ENCODE measurements around the gene DCD. TPM values are rescaled to one million over a fixed set of nuclear protein-coding genes. Genes with fewer than 3 reads are reported as not detected.

Gene DCD
- polyA plus RNA-seq, 1 donor (not counting 4 experiments of a cell fraction or from before 2014, with no cell fraction given), result not detected

- H3K9me1 ChIP-seq (ENCODE audit: control insufficient read depth, extremely low read depth, insufficient read depth, low read length), result no peaks in the 10 kb centered on the region
- no peak for TF ChIP-seq EZH2 (IDR thresholded peaks at IDR 0.05; ENCODE audit: low read length)
- no peak for TF ChIP-seq CTCF (optimal IDR thresholded peaks at IDR 0.05 in 1 of 3, IDR thresholded peaks at IDR 0.05 in 1 of 3, conservative IDR thresholded peaks at IDR 0.05 in 1 of 3; ENCODE audit: extremely low read depth in 1 of 3, insufficient read depth in 2 of 3, low read length in 3 of 3)
- H3K4me3 ChIP-seq (ENCODE audit: control insufficient read depth in 2 of 3, extremely low read depth in 1 of 3, insufficient read depth in 2 of 3, low read depth in 1 of 3, low read length in 3 of 3), result no peak overlapping the region
- H3K36me3 ChIP-seq (ENCODE audit: control insufficient read depth in 2 of 2, extremely low read depth in 1 of 2, insufficient read depth in 2 of 2, low read length in 2 of 2), result no peaks in the 10 kb centered on the region
- H3K4me2 ChIP-seq (ENCODE audit: control insufficient read depth, extremely low read depth, insufficient read depth, low read depth, low read length), result no peak overlapping the region
- dilution Hi-C loops (cut with MboI; ENCODE audit: extremely low pct_ligation_motif_present, low sequenced_read_pairs), result no loop called here
- no peaks in the 10 kb centered on the region for H3K79me2 ChIP-seq (ENCODE audit: control insufficient read depth, insufficient read depth, low read length)
- H3K27ac ChIP-seq (ENCODE audit: control insufficient read depth, insufficient read depth, low read length), result no peak overlapping the region
- H3K9ac ChIP-seq (ENCODE audit: control insufficient read depth, extremely low read depth, insufficient read depth, low read length), result no peak overlapping the region
- H3K9me3 ChIP-seq (ENCODE audit: control insufficient read depth, low read depth, low read length), result no peaks in the 10 kb centered on the region
- no peaks in the 10 kb centered on the region for H4K20me1 ChIP-seq (ENCODE audit: control insufficient read depth, extremely low read depth, insufficient read depth, low read length)
- no peak for DNase-seq (ENCODE audit: low read depth, low spot score)
- no peaks in the 10 kb centered on the region for H3K27me3 ChIP-seq (ENCODE audit: control insufficient read depth, extremely low read depth, insufficient read depth, low read length)
- no peaks in the 10 kb centered on the region for H3K4me1 ChIP-seq (ENCODE audit: control insufficient read depth, extremely low read depth, insufficient read depth, low read length)
- H2AFZ ChIP-seq (ENCODE audit: control insufficient read depth, low read length), result no peak overlapping the region
- FAIRE-seq, result no peak
Observed at GRCh38 chr12:54692353-54692752, 44.2 kb upstream of the DCD start.

- no peak for DNase-seq (ENCODE audit: low read depth, low spot score)
- dilution Hi-C loops (cut with MboI; ENCODE audit: extremely low pct_ligation_motif_present, low sequenced_read_pairs), result no loop called here
- H3K27me3 ChIP-seq (ENCODE audit: control insufficient read depth, extremely low read depth, insufficient read depth, low read length), result no peaks in the 10 kb centered on the region
Observed at GRCh38 chr12:54689984-54690383, 41.8 kb upstream of the DCD start.

More at GRCh38 chr12:54689984-54690383, 41.8 kb upstream of the DCD start:
- peak; percentile 20 to 69 (median 22) for TF ChIP-seq CTCF (optimal IDR thresholded peaks at IDR 0.05 in 1 of 3, IDR thresholded peaks at IDR 0.05 in 1 of 3, conservative IDR thresholded peaks at IDR 0.05 in 1 of 3; ENCODE audit: extremely low read depth in 1 of 3, insufficient read depth in 2 of 3, low read length in 3 of 3)
- TF ChIP-seq EZH2 (IDR thresholded peaks at IDR 0.05; ENCODE audit: low read length), result no peak
- Histone ChIP-seq H3K9me1 (ENCODE audit: control insufficient read depth, extremely low read depth, insufficient read depth, low read length) (no peaks in the 10 kb centered on the region), H3K9me3 (ENCODE audit: control insufficient read depth, low read depth, low read length) (no peaks in the 10 kb centered on the region), H3K4me1 (ENCODE audit: control insufficient read depth, extremely low read depth, insufficient read depth, low read length) (no peaks in the 10 kb centered on the region), H3K79me2 (ENCODE audit: control insufficient read depth, insufficient read depth, low read length) (no peaks in the 10 kb centered on the region), H3K9ac (ENCODE audit: control insufficient read depth, extremely low read depth, insufficient read depth, low read length) (no peak overlapping the region), H4K20me1 (ENCODE audit: control insufficient read depth, extremely low read depth, insufficient read depth, low read length) (no peaks in the 10 kb centered on the region), H3K27ac (ENCODE audit: control insufficient read depth, insufficient read depth, low read length) (no peak overlapping the region), H3K36me3 (ENCODE audit: control insufficient read depth in 2 of 2, extremely low read depth in 1 of 2, insufficient read depth in 2 of 2, low read length in 2 of 2) (no peaks in the 10 kb centered on the region), H3K4me2 (ENCODE audit: control insufficient read depth, extremely low read depth, insufficient read depth, low read depth, low read length) (no peak overlapping the region), H3K4me3 (ENCODE audit: control insufficient read depth in 2 of 3, extremely low read depth in 1 of 3, insufficient read depth in 2 of 3, low read depth in 1 of 3, low read length in 3 of 3) (no peak overlapping the region), H2AFZ (ENCODE audit: control insufficient read depth, low read length) (no peak overlapping the region)
- FAIRE-seq, result no peak

Data from keratinocyte (primary cell).